GM12878 (cell line): Measurements from ENCODE around the gene FLOT1. TPM values are rescaled to one million over a fixed set of nuclear protein-coding genes. Genes with fewer than 3 reads are reported as not detected.
A peak's percentile ranks its signal among the peaks of the same experiment; 100 is the strongest.

Experiments used
- ASH2L ChIP-seq: fragments of 300-600, 200-600 bp; sonication (generic); IDR thresholded peaks from 2 replicates; pipeline ENCODE4 v1.6.1; 2017; ENCODE audit warnings: low read depth, mild to moderate bottlenecking, borderline replicate concordance
- EZH2 ChIP-seq: IDR thresholded peaks from 2 replicates; pipeline ENCODE4 v1.6.1; 2012; ENCODE audit warnings: low read depth, mild to moderate bottlenecking, control low read depth, inconsistent platforms, low read length, borderline replicate concordance; ENCODE audit not compliant: control insufficient read depth
- GABPA ChIP-seq: IDR thresholded peaks from 2 replicates; pipeline ENCODE4 v1.6.1; 2014; ENCODE audit warnings: antibody characterized with exemption, low read depth, mild to moderate bottlenecking, inconsistent platforms
- LARP7 ChIP-seq: fragments of 450-650 bp; IDR thresholded peaks from 2 replicates; pipeline ENCODE4 v1.6.1; 2017; ENCODE audit warnings: mild to moderate bottlenecking
- MAX ChIP-seq: IDR thresholded peaks from 2 replicates; pipeline ENCODE4 v1.6.1; 2012; ENCODE audit warnings: low read depth, low read length, improper control_type of control experiment
- MEF2A ChIP-seq: IDR thresholded peaks from 2 replicates; pipeline ENCODE4 v1.6.1; 2011; ENCODE audit warnings: low read depth, mild to moderate bottlenecking, low read length, moderate library complexity; ENCODE audit not compliant: insufficient read depth
- NRF1 ChIP-seq: conservative IDR thresholded peaks from 2 replicates; pipeline ENCODE4 v1.6.1; 2011; ENCODE audit warnings: mild to moderate bottlenecking, low read depth, low read length, improper control_type of control experiment
- SPI1 ChIP-seq: IDR thresholded peaks from 2 replicates; pipeline ENCODE4 v1.6.1; 2011; ENCODE audit warnings: low read depth, mild to moderate bottlenecking, low read length, moderate library complexity, borderline replicate concordance; ENCODE audit not compliant: insufficient read depth
- TARDBP ChIP-seq: IDR thresholded peaks from 2 replicates; pipeline ENCODE4 v1.6.1; 2016; ENCODE audit warnings: borderline replicate concordance
- ZNF217 ChIP-seq: fragments of 450-650 bp; IDR thresholded peaks from 2 replicates; pipeline ENCODE4 v1.6.1; 2017; ENCODE audit warnings: antibody characterized with exemption, mild to moderate bottlenecking
- ZNF274 ChIP-seq: IDR thresholded peaks from one replicate; pipeline ENCODE4 v1.8.0; 2011; ENCODE audit not compliant: insufficient read length, insufficient read depth
- ZNF622 ChIP-seq: fragments of 450-650 bp; IDR thresholded peaks from 2 replicates; pipeline ENCODE4 v1.6.1; 2017; ENCODE audit warnings: mild to moderate bottlenecking, inconsistent platforms
- polyA plus RNA-seq, 11 experiments: library from polyadenylated mRNA; depleted of rRNA in 4 of 11; unstranded in 6 of 11; stranded (reverse) in 5 of 11; fragments of >200 nt; fragmentation: Nextera tagmentation in 4 of 11; fragmentation: Illumina TruSeq in 1 of 11; extraction: Ambion mirVana in 4 of 11; extraction: Trizol in 1 of 11; gene quantifications; 1 replicate in 1 of 11; 2 replicates in 10 of 11; pipeline versions ENCODE4 v1.2.1 to v1.2.3, GENCODE V29; 2011 to 2016; ENCODE audit warnings: inconsistent platforms in 2 of 11, missing spikeins in 2 of 11, low read depth in 1 of 11
- total RNA-seq, 4 experiments: library from RNA; depleted of rRNA in 3 of 4; stranded (reverse); fragments of >200 nt in 3 of 4; fragmentation: Illumina TruSeq in 1 of 4; extraction: Trizol in 1 of 4; gene quantifications; 2 replicates each; pipeline versions ENCODE4 v1.2.1 to v1.2.3, GENCODE V29; 2013 to 2021
- TF ChIP-seq, protein P1 (sequence below): IDR thresholded peaks from 2 replicates; pipeline ENCODE4 v1.6.1; 2012; ENCODE audit warnings: improper control_type of control experiment, low read depth, low read length; ENCODE audit not compliant: insufficient replicate concordance
- TF ChIP-seq, protein P2 (sequence below): fragments of 450-650 bp; IDR thresholded peaks from 2 replicates; pipeline ENCODE4 v1.6.1; 2018; ENCODE audit warnings: mild to moderate bottlenecking, low read depth, moderate library complexity; ENCODE audit not compliant: partially characterized antibody
- TF ChIP-seq, protein P3 (sequence below): fragments of 450-650 bp; IDR thresholded peaks from 2 replicates; pipeline ENCODE4 v1.6.1; 2017; ENCODE audit warnings: borderline replicate concordance

The FLOT1 gene
- total and polyA plus RNA-seq, 10 of the 15 experiments (the other 5 are each of a cell fraction or from before 2014, with no cell fraction given) = 12.3 to 153 (median 112) TPM

DNA sequence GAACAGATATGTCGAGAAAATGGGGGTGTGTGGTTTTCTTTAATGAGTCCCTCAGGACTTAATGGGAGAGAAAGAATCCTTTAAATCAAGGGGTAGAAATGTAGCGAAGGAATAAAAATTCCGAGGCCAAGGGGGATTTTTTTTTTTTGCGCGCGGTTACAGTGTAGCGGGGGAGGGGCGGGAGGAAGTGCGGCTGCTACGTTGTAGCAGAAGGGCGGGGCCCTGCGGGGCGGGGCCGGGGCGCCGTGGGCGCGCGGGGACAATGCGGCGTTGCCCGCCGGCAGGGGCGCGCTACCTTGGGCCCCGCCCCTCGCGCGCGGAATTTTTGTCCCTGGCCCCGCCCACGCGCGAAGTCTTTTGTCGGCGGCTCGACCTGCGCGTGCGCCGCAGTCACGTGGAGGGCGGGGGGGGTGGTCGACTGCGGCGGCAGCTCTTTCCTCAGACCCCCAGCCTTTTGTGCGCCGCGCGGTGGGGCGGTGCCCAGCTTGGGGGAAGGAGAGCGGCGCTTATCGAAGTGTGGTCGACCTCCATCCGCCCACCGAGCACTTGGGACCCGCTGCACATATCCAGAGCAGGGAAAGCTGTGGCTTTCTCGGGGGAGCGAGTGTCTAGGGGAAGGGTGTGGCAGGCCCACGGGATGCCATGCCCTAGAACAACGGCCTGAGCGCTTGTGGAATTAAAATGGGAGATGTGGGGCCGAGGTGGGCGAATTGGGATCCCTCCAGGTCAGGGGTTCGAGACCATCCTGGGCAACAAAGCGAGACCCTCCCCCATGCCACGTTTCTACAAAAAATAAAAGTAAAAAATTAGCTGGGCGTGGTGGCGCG lies 21.1 kb downstream of the FLOT1 start (continued):
- TF ChIP-seq, protein P1, sequence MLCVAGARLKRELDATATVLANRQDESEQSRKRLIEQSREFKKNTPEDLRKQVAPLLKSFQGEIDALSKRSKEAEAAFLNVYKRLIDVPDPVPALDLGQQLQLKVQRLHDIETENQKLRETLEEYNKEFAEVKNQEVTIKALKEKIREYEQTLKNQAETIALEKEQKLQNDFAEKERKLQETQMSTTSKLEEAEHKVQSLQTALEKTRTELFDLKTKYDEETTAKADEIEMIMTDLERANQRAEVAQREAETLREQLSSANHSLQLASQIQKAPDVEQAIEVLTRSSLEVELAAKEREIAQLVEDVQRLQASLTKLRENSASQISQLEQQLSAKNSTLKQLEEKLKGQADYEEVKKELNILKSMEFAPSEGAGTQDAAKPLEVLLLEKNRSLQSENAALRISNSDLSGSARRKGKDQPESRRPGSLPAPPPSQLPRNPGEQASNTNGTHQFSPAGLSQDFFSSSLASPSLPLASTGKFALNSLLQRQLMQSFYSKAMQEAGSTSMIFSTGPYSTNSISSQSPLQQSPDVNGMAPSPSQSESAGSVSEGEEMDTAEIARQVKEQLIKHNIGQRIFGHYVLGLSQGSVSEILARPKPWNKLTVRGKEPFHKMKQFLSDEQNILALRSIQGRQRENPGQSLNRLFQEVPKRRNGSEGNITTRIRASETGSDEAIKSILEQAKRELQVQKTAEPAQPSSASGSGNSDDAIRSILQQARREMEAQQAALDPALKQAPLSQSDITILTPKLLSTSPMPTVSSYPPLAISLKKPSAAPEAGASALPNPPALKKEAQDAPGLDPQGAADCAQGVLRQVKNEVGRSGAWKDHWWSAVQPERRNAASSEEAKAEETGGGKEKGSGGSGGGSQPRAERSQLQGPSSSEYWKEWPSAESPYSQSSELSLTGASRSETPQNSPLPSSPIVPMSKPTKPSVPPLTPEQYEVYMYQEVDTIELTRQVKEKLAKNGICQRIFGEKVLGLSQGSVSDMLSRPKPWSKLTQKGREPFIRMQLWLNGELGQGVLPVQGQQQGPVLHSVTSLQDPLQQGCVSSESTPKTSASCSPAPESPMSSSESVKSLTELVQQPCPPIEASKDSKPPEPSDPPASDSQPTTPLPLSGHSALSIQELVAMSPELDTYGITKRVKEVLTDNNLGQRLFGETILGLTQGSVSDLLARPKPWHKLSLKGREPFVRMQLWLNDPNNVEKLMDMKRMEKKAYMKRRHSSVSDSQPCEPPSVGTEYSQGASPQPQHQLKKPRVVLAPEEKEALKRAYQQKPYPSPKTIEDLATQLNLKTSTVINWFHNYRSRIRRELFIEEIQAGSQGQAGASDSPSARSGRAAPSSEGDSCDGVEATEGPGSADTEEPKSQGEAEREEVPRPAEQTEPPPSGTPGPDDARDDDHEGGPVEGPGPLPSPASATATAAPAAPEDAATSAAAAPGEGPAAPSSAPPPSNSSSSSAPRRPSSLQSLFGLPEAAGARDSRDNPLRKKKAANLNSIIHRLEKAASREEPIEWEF = no peak
- TF ChIP-seq, protein P2, sequence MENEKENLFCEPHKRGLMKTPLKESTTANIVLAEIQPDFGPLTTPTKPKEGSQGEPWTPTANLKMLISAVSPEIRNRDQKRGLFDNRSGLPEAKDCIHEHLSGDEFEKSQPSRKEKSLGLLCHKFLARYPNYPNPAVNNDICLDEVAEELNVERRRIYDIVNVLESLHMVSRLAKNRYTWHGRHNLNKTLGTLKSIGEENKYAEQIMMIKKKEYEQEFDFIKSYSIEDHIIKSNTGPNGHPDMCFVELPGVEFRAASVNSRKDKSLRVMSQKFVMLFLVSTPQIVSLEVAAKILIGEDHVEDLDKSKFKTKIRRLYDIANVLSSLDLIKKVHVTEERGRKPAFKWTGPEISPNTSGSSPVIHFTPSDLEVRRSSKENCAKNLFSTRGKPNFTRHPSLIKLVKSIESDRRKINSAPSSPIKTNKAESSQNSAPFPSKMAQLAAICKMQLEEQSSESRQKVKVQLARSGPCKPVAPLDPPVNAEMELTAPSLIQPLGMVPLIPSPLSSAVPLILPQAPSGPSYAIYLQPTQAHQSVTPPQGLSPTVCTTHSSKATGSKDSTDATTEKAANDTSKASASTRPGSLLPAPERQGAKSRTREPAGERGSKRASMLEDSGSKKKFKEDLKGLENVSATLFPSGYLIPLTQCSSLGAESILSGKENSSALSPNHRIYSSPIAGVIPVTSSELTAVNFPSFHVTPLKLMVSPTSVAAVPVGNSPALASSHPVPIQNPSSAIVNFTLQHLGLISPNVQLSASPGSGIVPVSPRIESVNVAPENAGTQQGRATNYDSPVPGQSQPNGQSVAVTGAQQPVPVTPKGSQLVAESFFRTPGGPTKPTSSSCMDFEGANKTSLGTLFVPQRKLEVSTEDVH = peak; percentile 68
- TF ChIP-seq ZNF274 (no peak), ASH2L (no peak), MEF2A (no peak), ZNF622 (no peak), NRF1 (peak; percentile 71), MAX (peak; percentile 97), GABPA (no peak), SPI1 (peak; percentile 49; the same call in 1 of the 2 replicates), TARDBP (no peak), EZH2 (no peak), ZNF217 (no peak), LARP7 (peak; percentile 87)
- TF ChIP-seq, protein P3, sequence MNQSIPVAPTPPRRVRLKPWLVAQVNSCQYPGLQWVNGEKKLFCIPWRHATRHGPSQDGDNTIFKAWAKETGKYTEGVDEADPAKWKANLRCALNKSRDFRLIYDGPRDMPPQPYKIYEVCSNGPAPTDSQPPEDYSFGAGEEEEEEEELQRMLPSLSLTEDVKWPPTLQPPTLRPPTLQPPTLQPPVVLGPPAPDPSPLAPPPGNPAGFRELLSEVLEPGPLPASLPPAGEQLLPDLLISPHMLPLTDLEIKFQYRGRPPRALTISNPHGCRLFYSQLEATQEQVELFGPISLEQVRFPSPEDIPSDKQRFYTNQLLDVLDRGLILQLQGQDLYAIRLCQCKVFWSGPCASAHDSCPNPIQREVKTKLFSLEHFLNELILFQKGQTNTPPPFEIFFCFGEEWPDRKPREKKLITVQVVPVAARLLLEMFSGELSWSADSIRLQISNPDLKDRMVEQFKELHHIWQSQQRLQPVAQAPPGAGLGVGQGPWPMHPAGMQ = no peak
